Measurements from ENCODE around the gene KIF4A. TPM values are rescaled to one million over a fixed set of nuclear protein-coding genes. Genes with fewer than 3 reads are reported as not detected.

Gene KIF4A
- total and polyA plus RNA-seq, 9 of the 15 experiments (the other 6 are each of a cell fraction or from before 2014, with no cell fraction given): 13.0 to 42.7 (median 35.9) TPM

GRCh38 chrX:70433848-70434351 is 144.0 kb downstream of the KIF4A start (continued):
- no peak for TF ChIP-seq STAT6 (CRISPR knock-in tag; IDR thresholded peaks at IDR 0.05)
- no peak for TF ChIP-seq ZNF224 (CRISPR knock-in tag; IDR thresholded peaks at IDR 0.05)
- TF ChIP-seq KLF13 (tag; IDR thresholded peaks at IDR 0.05; ENCODE audit: borderline replicate concordance, low read depth): no peak
- no peak for TF ChIP-seq ZNF79 (CRISPR knock-in tag; IDR thresholded peaks at IDR 0.05; ENCODE audit: low read depth)
- TF ChIP-seq KDM2B (CRISPR knock-in tag; IDR thresholded peaks at IDR 0.05): no peak
- TF ChIP-seq CEBPZ (IDR thresholded peaks at IDR 0.05; ENCODE audit: borderline replicate concordance, low read depth, low read length): no peak
- TF ChIP-seq CREB3 (tag; conservative IDR thresholded peaks at IDR 0.05; ENCODE audit: low read depth): no peak
- TF ChIP-seq ZNF146 (CRISPR knock-in tag; IDR thresholded peaks at IDR 0.05; ENCODE audit: unreplicated experiment): no peak
- TF ChIP-seq PTTG1 (tag; IDR thresholded peaks at IDR 0.05; ENCODE audit: low read depth): no peak
- no peak for TF ChIP-seq MBD1 (CRISPR knock-in tag; IDR thresholded peaks at IDR 0.05)
- no peak for TF ChIP-seq POLR3G (IDR thresholded peaks at IDR 0.05; ENCODE audit: extremely low read depth, insufficient read length, insufficient replicate concordance)
- no peak for TF ChIP-seq TEAD2 (tag; IDR thresholded peaks at IDR 0.05)
- no peak for TF ChIP-seq ZNF592 (IDR thresholded peaks at IDR 0.05)
- TF ChIP-seq ZEB2 (IDR thresholded peaks at IDR 0.05): no peak

Data from K562 (cell line).